ENCODE measurements around the gene SLC22A4.
A peak's percentile ranks its signal among the peaks of the same experiment; 100 is the strongest.

SLC22A4 gene

GRCh38 chr5:132368186-132368585, 74.0 kb downstream of the SLC22A4 start:
- no peak overlapping the region for H3K9ac ChIP-seq (ENCODE audit: low read length)
- H3K36me3 ChIP-seq (ENCODE audit: control insufficient read depth, low read depth, low read length) = no peaks in the 10 kb centered on the region
- no peaks in the 10 kb centered on the region for H3K4me1 ChIP-seq (ENCODE audit: control insufficient read depth, low read depth, low read length)

GRCh38 chr5:132369007-132369473, 74.8 kb downstream of the SLC22A4 start:
- Histone ChIP-seq H3K36me3 (ENCODE audit: control insufficient read depth, low read depth, low read length) (no peaks in the 10 kb centered on the region), H3K27ac (ENCODE audit: low read length) (no peak overlapping the region), H3K4me3 (ENCODE audit: low read length) (peak overlapping the region; percentile 82), H3K9me3 (ENCODE audit: control insufficient read depth, low read depth, low read length) (no peaks in the 10 kb centered on the region), H3K9ac (ENCODE audit: low read length) (peak overlapping the region; percentile 58), H3K27me3 (ENCODE audit: control insufficient read depth, insufficient read depth, low read length) (peaks cover 19% of the 10 kb centered on the region), H3K4me1 (ENCODE audit: control insufficient read depth, low read depth, low read length) (no peaks in the 10 kb centered on the region)

More at GRCh38 chr5:132368186-132368585, 74.0 kb downstream of the SLC22A4 start:
- Histone ChIP-seq H3K9me3 (ENCODE audit: control insufficient read depth, low read depth, low read length) (no peaks in the 10 kb centered on the region), H3K27me3 (ENCODE audit: control insufficient read depth, insufficient read depth, low read length) (peaks cover 19% of the 10 kb centered on the region), H3K4me3 (ENCODE audit: low read length) (no peak overlapping the region), H3K27ac (ENCODE audit: low read length) (no peak overlapping the region)

GRCh38 chr5:132369474-132370180, 75.4 kb downstream of the SLC22A4 start, which contains the start of gene SLC22A5:
Gene SLC22A5 (plus strand): TSS chr5:132369710. CDS start chr5:132369973, 263 bp downstream.
- no peaks in the 10 kb centered on the region for H3K4me1 ChIP-seq (ENCODE audit: control insufficient read depth, low read depth, low read length)
- peak within 1 kb of the TSS; percentile 58 for H3K9ac ChIP-seq (ENCODE audit: low read length)
- no peaks in the 10 kb centered on the region for H3K9me3 ChIP-seq (ENCODE audit: control insufficient read depth, low read depth, low read length)
- no peak within 1 kb of the TSS for H3K27ac ChIP-seq (ENCODE audit: low read length)
- H3K36me3 ChIP-seq (ENCODE audit: control insufficient read depth, low read depth, low read length) = no peaks in the 10 kb centered on the region
- H3K27me3 ChIP-seq (ENCODE audit: control insufficient read depth, insufficient read depth, low read length) = peaks cover 19% of the 10 kb centered on the region
- peak within 1 kb of the TSS; percentile 82 for H3K4me3 ChIP-seq (ENCODE audit: low read length)

- H3K9me3 ChIP-seq (ENCODE audit: control insufficient read depth, low read depth, low read length) = no peaks in the 10 kb centered on the region
- H3K27me3 ChIP-seq (ENCODE audit: control insufficient read depth, insufficient read depth, low read length) = peaks cover 19% of the 10 kb centered on the region
- peak overlapping the region; percentile 82 for H3K4me3 ChIP-seq (ENCODE audit: low read length)
- no peak overlapping the region for H3K27ac ChIP-seq (ENCODE audit: low read length)
- H3K9ac ChIP-seq (ENCODE audit: low read length) = peak overlapping the region; percentile 28
- no peaks in the 10 kb centered on the region for H3K4me1 ChIP-seq (ENCODE audit: control insufficient read depth, low read depth, low read length)
- H3K36me3 ChIP-seq (ENCODE audit: control insufficient read depth, low read depth, low read length) = no peaks in the 10 kb centered on the region
These were observed 76.2 kb downstream of the SLC22A4 start for GRCh38 chr5:132370181-132370970.

GRCh38 chr5:132370971-132371602, 76.9 kb downstream of the SLC22A4 start:
- Histone ChIP-seq H3K27me3 (ENCODE audit: control insufficient read depth, insufficient read depth, low read length) (peaks cover 19% of the 10 kb centered on the region), H3K9ac (ENCODE audit: low read length) (no peak overlapping the region), H3K4me3 (ENCODE audit: low read length) (no peak overlapping the region), H3K36me3 (ENCODE audit: control insufficient read depth, low read depth, low read length) (no peaks in the 10 kb centered on the region), H3K4me1 (ENCODE audit: control insufficient read depth, low read depth, low read length) (no peaks in the 10 kb centered on the region), H3K27ac (ENCODE audit: low read length) (no peak overlapping the region), H3K9me3 (ENCODE audit: control insufficient read depth, low read depth, low read length) (no peaks in the 10 kb centered on the region)

- H3K27ac ChIP-seq (ENCODE audit: low read length) = no peak overlapping the region
- H3K9ac ChIP-seq (ENCODE audit: low read length) = no peak overlapping the region
- no peaks in the 10 kb centered on the region for H3K4me1 ChIP-seq (ENCODE audit: control insufficient read depth, low read depth, low read length)
These were observed 77.4 kb downstream of the SLC22A4 start for GRCh38 chr5:132371603-132371994.

GRCh38 chr5:132372127-132372526, 77.9 kb downstream of the SLC22A4 start:
- Histone ChIP-seq H3K9ac (ENCODE audit: low read length) (no peak overlapping the region), H3K4me1 (ENCODE audit: control insufficient read depth, low read depth, low read length) (no peaks in the 10 kb centered on the region), H3K4me3 (ENCODE audit: low read length) (no peak overlapping the region), H3K27ac (ENCODE audit: low read length) (no peak overlapping the region), H3K36me3 (ENCODE audit: control insufficient read depth, low read depth, low read length) (no peaks in the 10 kb centered on the region), H3K27me3 (ENCODE audit: control insufficient read depth, insufficient read depth, low read length) (peaks cover 19% of the 10 kb centered on the region), H3K9me3 (ENCODE audit: control insufficient read depth, low read depth, low read length) (no peaks in the 10 kb centered on the region)

More at GRCh38 chr5:132371603-132371994, 77.4 kb downstream of the SLC22A4 start:
- Histone ChIP-seq H3K4me3 (ENCODE audit: low read length) (no peak overlapping the region), H3K36me3 (ENCODE audit: control insufficient read depth, low read depth, low read length) (no peaks in the 10 kb centered on the region), H3K9me3 (ENCODE audit: control insufficient read depth, low read depth, low read length) (no peaks in the 10 kb centered on the region), H3K27me3 (ENCODE audit: control insufficient read depth, insufficient read depth, low read length) (peaks cover 19% of the 10 kb centered on the region)

- H3K4me1 ChIP-seq (ENCODE audit: control insufficient read depth, low read depth, low read length) = no peaks in the 10 kb centered on the region
- H3K9ac ChIP-seq (ENCODE audit: low read length) = no peak overlapping the region
- no peaks in the 10 kb centered on the region for H3K9me3 ChIP-seq (ENCODE audit: control insufficient read depth, low read depth, low read length)
- no peak overlapping the region for H3K27ac ChIP-seq (ENCODE audit: low read length)
- H3K4me3 ChIP-seq (ENCODE audit: low read length) = no peak overlapping the region
- no peaks in the 10 kb centered on the region for H3K36me3 ChIP-seq (ENCODE audit: control insufficient read depth, low read depth, low read length)
- peaks cover 19% of the 10 kb centered on the region for H3K27me3 ChIP-seq (ENCODE audit: control insufficient read depth, insufficient read depth, low read length)
These were observed 78.3 kb downstream of the SLC22A4 start for GRCh38 chr5:132372542-132372941.

GRCh38 chr5:132375957-132376356, 81.8 kb downstream of the SLC22A4 start:
- Histone ChIP-seq H3K9ac (ENCODE audit: low read length) (no peak overlapping the region), H3K4me1 (ENCODE audit: control insufficient read depth, low read depth, low read length) (no peaks in the 10 kb centered on the region), H3K9me3 (ENCODE audit: control insufficient read depth, low read depth, low read length) (no peaks in the 10 kb centered on the region), H3K27me3 (ENCODE audit: control insufficient read depth, insufficient read depth, low read length) (peaks cover 6% of the 10 kb centered on the region), H3K4me3 (ENCODE audit: low read length) (no peak overlapping the region), H3K27ac (ENCODE audit: low read length) (no peak overlapping the region), H3K36me3 (ENCODE audit: control insufficient read depth, low read depth, low read length) (no peaks in the 10 kb centered on the region)

GRCh38 chr5:132376694-132377641, 82.8 kb downstream of the SLC22A4 start:
- no peaks in the 10 kb centered on the region for H3K9me3 ChIP-seq (ENCODE audit: control insufficient read depth, low read depth, low read length)
- no peaks in the 10 kb centered on the region for H3K27me3 ChIP-seq (ENCODE audit: control insufficient read depth, insufficient read depth, low read length)
- H3K27ac ChIP-seq (ENCODE audit: low read length) = no peak overlapping the region
- no peak overlapping the region for H3K9ac ChIP-seq (ENCODE audit: low read length)
- H3K36me3 ChIP-seq (ENCODE audit: control insufficient read depth, low read depth, low read length) = no peaks in the 10 kb centered on the region
- no peak overlapping the region for H3K4me3 ChIP-seq (ENCODE audit: low read length)
- no peaks in the 10 kb centered on the region for H3K4me1 ChIP-seq (ENCODE audit: control insufficient read depth, low read depth, low read length)
